Brain microvascular endothelial cell (primary cell): Measurements from ENCODE around the gene UBE2G1.

Experiments
- DNase-seq: peaks from one replicate; pipeline ENCODE4 v3.0.0-alpha.2; 2020
- H3K27ac ChIP-seq: fragments of 250-450 bp; sonication (Bioruptor Pico); 2 replicates; pipeline ENCODE4 v1.5.1; 2020; ENCODE audit warnings: mild to moderate bottlenecking, moderate library complexity
- H3K27me3 ChIP-seq: fragments of 250-450 bp; sonication (Bioruptor Pico); replicated peaks from 2 replicates; pipeline ENCODE4 v1.5.1; 2020; ENCODE audit warnings: mild to moderate bottlenecking
- H3K36me3 ChIP-seq: fragments of 250-450 bp; sonication (Bioruptor Pico); replicated peaks from 2 replicates; pipeline ENCODE4 v1.5.1; 2020; ENCODE audit warnings: mild to moderate bottlenecking
- H3K4me3 ChIP-seq: 2 replicates; pipeline ENCODE4 v1.5.1; 2011; ENCODE audit warnings: low read depth, mild to moderate bottlenecking, control low read depth, low read length, moderate library complexity
- in situ Hi-C: cut with HindIII; loops from 2 replicates; pipeline ENCODE4 v1.10.0; 2017; ENCODE audit warnings: low sequenced_read_pairs, low pct_ligation_motif_present
- TF ChIP-seq, protein P1 (sequence below): IDR thresholded peaks from 2 replicates; pipeline ENCODE4 v1.5.1; 2011; ENCODE audit warnings: low read depth, mild to moderate bottlenecking, moderate library complexity, low read length, control low read depth, inconsistent platforms; ENCODE audit errors: missing control alignments

Gene UBE2G1, protein sequence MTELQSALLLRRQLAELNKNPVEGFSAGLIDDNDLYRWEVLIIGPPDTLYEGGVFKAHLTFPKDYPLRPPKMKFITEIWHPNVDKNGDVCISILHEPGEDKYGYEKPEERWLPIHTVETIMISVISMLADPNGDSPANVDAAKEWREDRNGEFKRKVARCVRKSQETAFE

GRCh38 chr17:4366327-4367063 is at the start of gene UBE2G1:
TSS of gene UBE2G1 (minus strand) at chr17:4366675. CDS start at chr17:4366316, 359 bp downstream.
- peak within 1 kb of the TSS; percentile 73 for H3K27ac ChIP-seq
- in situ Hi-C loops = no loop called here

DNA sequence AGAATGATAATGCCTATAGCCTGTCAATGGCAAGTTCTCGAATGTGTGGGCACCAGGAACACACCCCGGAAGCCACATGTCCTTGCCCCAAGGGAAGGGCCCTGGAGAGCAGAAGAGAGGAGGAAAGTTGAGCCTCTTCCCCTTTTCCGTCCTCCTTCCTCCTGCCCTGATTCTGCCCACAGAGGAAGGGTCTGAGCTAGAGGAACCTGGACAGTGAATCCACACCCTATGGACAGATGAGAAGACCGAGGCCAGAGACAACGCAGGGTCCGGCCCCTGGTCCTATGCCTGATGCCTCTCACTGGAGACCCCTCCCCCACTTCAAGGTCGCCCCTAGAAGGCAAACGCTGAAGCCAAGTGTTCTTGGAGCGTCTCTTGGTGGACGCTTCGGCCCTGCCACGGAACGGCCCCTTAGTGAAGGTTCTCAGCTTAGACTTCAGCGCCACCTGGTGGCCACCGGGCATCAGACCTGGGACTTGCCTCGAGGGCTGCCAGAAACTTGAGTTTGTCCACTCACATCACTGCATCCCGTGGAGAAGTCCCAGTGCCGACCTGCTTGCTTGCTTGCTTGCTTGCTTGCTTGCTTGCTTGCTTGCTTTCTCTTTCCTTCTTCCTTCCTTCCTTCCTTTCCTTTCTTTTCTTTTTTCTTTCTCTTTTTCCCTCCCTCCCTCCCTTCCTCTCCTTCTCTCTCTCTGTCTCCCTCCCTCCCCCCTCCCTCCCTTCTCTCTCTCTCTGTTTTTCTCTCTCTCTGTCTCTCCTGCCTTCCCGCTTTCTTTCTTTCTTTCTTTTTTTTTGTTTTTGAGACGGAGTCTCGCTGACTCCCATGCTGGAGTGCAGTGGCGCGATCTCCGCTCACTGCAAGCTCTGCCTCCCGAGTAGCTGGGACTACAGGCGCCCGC is 46.7 kb upstream of the UBE2G1 start:
- H3K4me3 ChIP-seq = no peak overlapping the region
- H3K27ac ChIP-seq = no peak overlapping the region
- H3K27me3 ChIP-seq = no peaks in the 10 kb centered on the region
- in situ Hi-C loops = loop anchor here (25.0 kb wide), 1 partner anchor 201 kb away; no protein-coding TSS in a partner anchor
- TF ChIP-seq, protein P1, sequence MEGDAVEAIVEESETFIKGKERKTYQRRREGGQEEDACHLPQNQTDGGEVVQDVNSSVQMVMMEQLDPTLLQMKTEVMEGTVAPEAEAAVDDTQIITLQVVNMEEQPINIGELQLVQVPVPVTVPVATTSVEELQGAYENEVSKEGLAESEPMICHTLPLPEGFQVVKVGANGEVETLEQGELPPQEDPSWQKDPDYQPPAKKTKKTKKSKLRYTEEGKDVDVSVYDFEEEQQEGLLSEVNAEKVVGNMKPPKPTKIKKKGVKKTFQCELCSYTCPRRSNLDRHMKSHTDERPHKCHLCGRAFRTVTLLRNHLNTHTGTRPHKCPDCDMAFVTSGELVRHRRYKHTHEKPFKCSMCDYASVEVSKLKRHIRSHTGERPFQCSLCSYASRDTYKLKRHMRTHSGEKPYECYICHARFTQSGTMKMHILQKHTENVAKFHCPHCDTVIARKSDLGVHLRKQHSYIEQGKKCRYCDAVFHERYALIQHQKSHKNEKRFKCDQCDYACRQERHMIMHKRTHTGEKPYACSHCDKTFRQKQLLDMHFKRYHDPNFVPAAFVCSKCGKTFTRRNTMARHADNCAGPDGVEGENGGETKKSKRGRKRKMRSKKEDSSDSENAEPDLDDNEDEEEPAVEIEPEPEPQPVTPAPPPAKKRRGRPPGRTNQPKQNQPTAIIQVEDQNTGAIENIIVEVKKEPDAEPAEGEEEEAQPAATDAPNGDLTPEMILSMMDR = peak; percentile 92
- DNase-seq = peak; percentile 81
- H3K36me3 ChIP-seq = no peaks in the 10 kb centered on the region

More at GRCh38 chr17:4366327-4367063, at the start of gene UBE2G1:
- Histone ChIP-seq H3K27me3 (no peaks in the 10 kb centered on the region), H3K4me3 (peak within 1 kb of the TSS; percentile 69), H3K36me3 (no peaks in the 10 kb centered on the region)
- DNase-seq = peak; percentile 94
- TF ChIP-seq, protein P1 = peak; percentile 51

DNA sequence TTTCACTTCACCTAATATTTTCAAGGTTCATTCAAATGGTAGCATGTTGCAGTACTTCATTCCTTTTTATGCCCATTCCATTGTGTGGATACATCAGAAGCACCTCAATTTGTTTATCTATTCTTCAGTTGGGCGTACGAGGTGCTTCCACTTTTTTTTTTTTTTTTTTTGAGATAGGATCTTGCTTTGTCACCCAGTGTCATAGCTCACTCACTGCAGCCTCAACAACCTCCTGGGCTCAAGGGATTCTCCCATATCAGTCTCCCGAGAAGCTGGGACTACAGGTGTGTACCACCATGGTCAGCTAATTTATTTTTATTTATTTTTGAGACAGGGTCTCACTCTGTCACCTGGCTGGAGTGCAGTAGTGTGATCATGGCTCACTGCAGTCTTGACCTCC is 44.7 kb upstream of the UBE2G1 start:
- no peak overlapping the region for H3K27ac ChIP-seq
- no peak for DNase-seq

DNA sequence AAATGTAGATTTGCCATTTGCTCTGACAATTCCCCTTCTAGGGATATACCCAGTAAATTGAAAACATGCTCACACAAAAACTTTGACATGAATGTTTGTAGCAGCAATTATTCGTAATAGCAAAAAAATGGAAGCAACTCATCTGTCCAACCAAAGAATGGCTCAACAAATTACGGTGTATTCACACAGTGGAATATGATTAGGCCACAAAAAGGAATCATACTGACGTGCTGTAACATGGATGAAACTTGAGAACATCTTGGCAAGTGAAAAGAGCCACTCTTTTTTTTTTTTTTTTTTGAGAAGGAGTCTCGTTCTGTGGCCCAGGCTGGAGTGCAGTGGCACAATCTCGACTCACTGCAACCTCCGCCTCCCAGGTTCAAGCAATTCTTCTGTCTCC is 43.2 kb upstream of the UBE2G1 start:
- H3K27me3 ChIP-seq = no peaks in the 10 kb centered on the region
- no peak for DNase-seq
- H3K27ac ChIP-seq = no peak overlapping the region
- H3K4me3 ChIP-seq = no peak overlapping the region
- in situ Hi-C loops = loop anchor here (25.0 kb wide), 1 partner anchor 197 kb away; no protein-coding TSS in a partner anchor
- H3K36me3 ChIP-seq = no peaks in the 10 kb centered on the region
- TF ChIP-seq, protein P1 = no peak

More for the DNA sequence above, 44.7 kb upstream of the UBE2G1 start:
- no peak overlapping the region for H3K4me3 ChIP-seq
- H3K36me3 ChIP-seq = no peaks in the 10 kb centered on the region
- in situ Hi-C loops = loop anchor here (25.0 kb wide), 1 partner anchor 199 kb away; no protein-coding TSS in a partner anchor
- TF ChIP-seq, protein P1 = no peak
- no peaks in the 10 kb centered on the region for H3K27me3 ChIP-seq

DNA sequence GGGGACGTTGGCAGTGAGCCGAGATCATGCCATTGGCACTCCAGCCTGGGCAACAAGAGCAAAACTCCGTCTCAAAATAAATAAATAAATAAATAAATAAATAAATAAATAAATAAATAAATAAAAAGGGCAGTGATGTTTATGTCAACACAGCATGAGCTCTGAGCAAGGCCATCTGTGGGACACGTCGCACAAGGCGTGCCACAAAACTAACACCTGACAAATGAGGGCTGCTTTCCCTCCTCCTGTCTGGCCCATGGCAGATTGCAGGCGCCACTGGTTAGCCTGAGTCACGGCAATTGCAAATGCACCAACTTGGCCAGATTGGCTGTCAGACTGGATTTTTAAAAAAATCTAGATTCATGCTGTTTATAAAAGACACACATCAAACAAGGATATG is 41.4 kb upstream of the UBE2G1 start:
- no peak overlapping the region for H3K27ac ChIP-seq
- H3K27me3 ChIP-seq = no peaks in the 10 kb centered on the region
- TF ChIP-seq, protein P1 = no peak
- DNase-seq = no peak
- H3K4me3 ChIP-seq = no peak overlapping the region
- in situ Hi-C loops = loop anchor here (25.0 kb wide), 1 partner anchor 196 kb away; no protein-coding TSS in a partner anchor
- no peaks in the 10 kb centered on the region for H3K36me3 ChIP-seq
